Measurements from ENCODE around the gene BTG3. TPM values are rescaled to one million over a fixed set of nuclear protein-coding genes. Genes with fewer than 3 reads are reported as not detected.

The BTG3 gene
- total RNA-seq, 2 donors from 2014 or later = 27.3 to 31.1 TPM

- TF ChIP-seq CTCF (IDR thresholded peaks at IDR 0.05) = no peak
- Histone ChIP-seq H3K27me3 (no peaks in the 10 kb centered on the region), H3K4me1 (no peaks in the 10 kb centered on the region), H3K4me3 (no peak overlapping the region), H3K36me3 (no peaks in the 10 kb centered on the region), H3K9me3 (no peaks in the 10 kb centered on the region), H3K9ac (ENCODE audit: low read depth in 2 of 2, low read length in 2 of 2) (no peak overlapping the region), H3K27ac (no peak overlapping the region)
- intact Hi-C loops (cut with DNase I) = loop anchor here (5.0 kb wide), 1 partner anchor 193 kb away; no protein-coding TSS in a partner anchor
- no peak for DNase-seq
These were observed 32.4 kb downstream of the BTG3 start for GRCh38 chr21:17580319-17580718.

GRCh38 chr21:17578876-17579275, 33.8 kb downstream of the BTG3 start:
- no peaks in the 10 kb centered on the region for H3K27me3 ChIP-seq
- no peaks in the 10 kb centered on the region for H3K36me3 ChIP-seq
- H3K4me1 ChIP-seq = no peaks in the 10 kb centered on the region
- no peak for TF ChIP-seq CTCF (IDR thresholded peaks at IDR 0.05)
- H3K4me3 ChIP-seq = no peak overlapping the region
- H3K9ac ChIP-seq (ENCODE audit: low read depth in 2 of 2, low read length in 2 of 2) = no peak overlapping the region
- H3K9me3 ChIP-seq = no peaks in the 10 kb centered on the region
- no peak overlapping the region for H3K27ac ChIP-seq
- intact Hi-C loops (cut with DNase I) = no loop called here
- DNase-seq = no peak

- intact Hi-C loops (cut with DNase I) = no loop called here
- DNase-seq = no peak
- Histone ChIP-seq H3K27me3 (no peaks in the 10 kb centered on the region), H3K4me1 (no peaks in the 10 kb centered on the region), H3K4me3 (no peak overlapping the region), H3K27ac (no peak overlapping the region), H3K36me3 (no peaks in the 10 kb centered on the region), H3K9ac (ENCODE audit: low read depth in 2 of 2, low read length in 2 of 2) (no peak overlapping the region), H3K9me3 (no peaks in the 10 kb centered on the region)
- TF ChIP-seq CTCF (IDR thresholded peaks at IDR 0.05) = no peak
These were observed 34.5 kb downstream of the BTG3 start for GRCh38 chr21:17578162-17578561.

DNA sequence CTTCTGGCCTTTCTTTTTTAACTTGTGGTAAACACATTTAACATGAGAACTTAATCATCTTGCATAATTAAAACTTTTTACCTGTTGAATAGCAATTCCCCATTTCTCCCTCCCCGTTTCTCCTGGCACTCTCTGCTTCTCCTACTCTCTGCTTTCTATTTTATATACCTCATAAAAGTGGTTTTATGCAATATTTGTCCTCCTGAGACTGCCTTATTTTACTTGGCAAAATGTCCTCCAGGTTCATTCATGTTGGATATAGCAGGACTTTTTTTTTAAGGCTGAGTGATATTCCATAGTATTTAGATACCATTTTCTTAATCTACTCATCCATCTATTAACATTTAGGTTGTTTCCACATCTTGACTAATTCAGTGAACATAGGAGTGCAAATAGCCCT, 35.0 kb downstream of the BTG3 start:
- no peaks in the 10 kb centered on the region for H3K4me1 ChIP-seq
- H3K27ac ChIP-seq = no peak overlapping the region
- no peaks in the 10 kb centered on the region for H3K27me3 ChIP-seq
- no peak overlapping the region for H3K4me3 ChIP-seq
- intact Hi-C loops (cut with DNase I) = no loop called here
- no peaks in the 10 kb centered on the region for H3K36me3 ChIP-seq
- DNase-seq = no peak
- no peak for TF ChIP-seq CTCF (IDR thresholded peaks at IDR 0.05)
- H3K9me3 ChIP-seq = no peaks in the 10 kb centered on the region
- no peak overlapping the region for H3K9ac ChIP-seq (ENCODE audit: low read depth in 2 of 2, low read length in 2 of 2)

GRCh38 chr21:17576080-17576835, 36.4 kb downstream of the BTG3 start:
- H3K9ac ChIP-seq (ENCODE audit: low read depth in 2 of 2, low read length in 2 of 2) = no peak overlapping the region
- no peak for TF ChIP-seq CTCF (IDR thresholded peaks at IDR 0.05)
- H3K27me3 ChIP-seq = no peaks in the 10 kb centered on the region
- no peaks in the 10 kb centered on the region for H3K9me3 ChIP-seq
- intact Hi-C loops (cut with DNase I) = no loop called here
- no peak overlapping the region for H3K4me3 ChIP-seq
- no peak for DNase-seq
- no peak overlapping the region for H3K27ac ChIP-seq
- H3K4me1 ChIP-seq = no peaks in the 10 kb centered on the region
- no peaks in the 10 kb centered on the region for H3K36me3 ChIP-seq
